RWPE2 (cell line): ENCODE measurements around the gene IFNGR1.

Experiments
- ATAC-seq: fragments of 200-7000 bp; cut with Tn5 transposase; 3 replicates; pipeline ENCODE4 v1.9.1; 2021; ENCODE audit warnings: low read depth
- DNase-seq: peaks from one replicate; pipeline ENCODE4 v3.0.0-alpha.2; 2020; ENCODE audit warnings: low spot score
- H3K27ac ChIP-seq: fragments of 450-650 bp; 2 replicates; pipeline ENCODE4 v1.5.1; 2017; ENCODE audit warnings: mild to moderate bottlenecking; ENCODE audit not compliant: poor library complexity, severe bottlenecking
- H3K27me3 ChIP-seq: fragments of 250-450 bp; sonication (Bioruptor Pico); 2 replicates; pipeline ENCODE4 v1.5.1; 2021; ENCODE audit warnings: mild to moderate bottlenecking, moderate library complexity; ENCODE audit not compliant: insufficient read depth, poor library complexity, severe bottlenecking
- H3K36me3 ChIP-seq: fragments of 250-450 bp; sonication (Bioruptor Pico); 2 replicates; pipeline ENCODE4 v1.5.1; 2020; ENCODE audit warnings: low read depth, mild to moderate bottlenecking, moderate library complexity
- H3K4me1 ChIP-seq: fragments of 250-450 bp; sonication (Bioruptor Pico); 2 replicates; pipeline ENCODE4 v1.5.1; 2021; ENCODE audit warnings: mild to moderate bottlenecking, moderate library complexity; ENCODE audit not compliant: insufficient read depth, poor library complexity, severe bottlenecking
- H3K4me3 ChIP-seq: fragments of 250-450 bp; sonication (Bioruptor Pico); 2 replicates; pipeline ENCODE4 v1.5.1; 2021; ENCODE audit warnings: mild to moderate bottlenecking, moderate library complexity; ENCODE audit not compliant: severe bottlenecking
- H3K9me3 ChIP-seq: fragments of 250-450 bp; sonication (Bioruptor Pico); 2 replicates; pipeline ENCODE4 v1.5.1; 2021; ENCODE audit warnings: mild to moderate bottlenecking, moderate library complexity; ENCODE audit not compliant: severe bottlenecking
- CTCF ChIP-seq: fragments of 450-650 bp; IDR thresholded peaks from one replicate; pipeline ENCODE4 v1.5.1; 2017; ENCODE audit warnings: mild to moderate bottlenecking, moderate library complexity; ENCODE audit not compliant: poor library complexity, severe bottlenecking

The IFNGR1 gene

GRCh38 chr6:137166247-137167098 is 52.7 kb downstream of the IFNGR1 start:
- ATAC-seq = no peak
- Histone ChIP-seq H3K27ac (no peak overlapping the region), H3K27me3 (no peaks in the 10 kb centered on the region), H3K4me3 (no peak overlapping the region), H3K4me1 (peaks cover 12% of the 10 kb centered on the region), H3K36me3 (no peaks in the 10 kb centered on the region), H3K9me3 (no peaks in the 10 kb centered on the region)
- DNase-seq = no peak
- peak; percentile 34 for TF ChIP-seq CTCF

GRCh38 chr6:137165375-137166246 is 53.6 kb downstream of the IFNGR1 start:
- Histone ChIP-seq H3K36me3 (no peaks in the 10 kb centered on the region), H3K9me3 (no peaks in the 10 kb centered on the region), H3K27me3 (no peaks in the 10 kb centered on the region), H3K4me3 (no peak overlapping the region), H3K27ac (no peak overlapping the region), H3K4me1 (peaks cover 20% of the 10 kb centered on the region)
- DNase-seq (no peak), ATAC-seq (peak; percentile 55; the same call in 1 of the 3 replicates)
- peak; percentile 52 for TF ChIP-seq CTCF

GRCh38 chr6:137163732-137164318 is 55.4 kb downstream of the IFNGR1 start:
- H3K4me1 ChIP-seq = peaks cover 31% of the 10 kb centered on the region
- no peaks in the 10 kb centered on the region for H3K9me3 ChIP-seq
- no peak overlapping the region for H3K4me3 ChIP-seq
- DNase-seq = no peak
- no peaks in the 10 kb centered on the region for H3K36me3 ChIP-seq
- TF ChIP-seq CTCF = no peak
- no peak for ATAC-seq
- H3K27ac ChIP-seq = no peak overlapping the region
- no peaks in the 10 kb centered on the region for H3K27me3 ChIP-seq

- H3K36me3 ChIP-seq = no peaks in the 10 kb centered on the region
- TF ChIP-seq CTCF = no peak
- no peaks in the 10 kb centered on the region for H3K9me3 ChIP-seq
- no peak for DNase-seq
- no peak for ATAC-seq
- H3K27ac ChIP-seq = peak overlapping the region; percentile 12
- peaks cover 36% of the 10 kb centered on the region for H3K4me1 ChIP-seq
- H3K4me3 ChIP-seq = no peak overlapping the region
- no peaks in the 10 kb centered on the region for H3K27me3 ChIP-seq
Measured at GRCh38 chr6:137162692-137163306, 56.4 kb downstream of the IFNGR1 start.
